GM21423 (cell line): ENCODE measurements around the gene BMP6.

Source experiments
- ATAC-seq: cut with Tn5 transposase; IDR thresholded peaks from one replicate; pipeline ENCODE4 v1.9.1; 2021; ENCODE audit warnings: mild to moderate bottlenecking, moderate library complexity; ENCODE audit not compliant: unreplicated experiment

BMP6 gene

GRCh38 chr6:7747016-7747415 is 21.1 kb downstream of the BMP6 start:
- no peak for ATAC-seq

GRCh38 chr6:7747433-7747832 is 21.5 kb downstream of the BMP6 start:
- ATAC-seq: no peak

GRCh38 chr6:7747901-7748504 is 22.1 kb downstream of the BMP6 start:
- ATAC-seq: no peak

- ATAC-seq: no peak
These were observed 23.6 kb downstream of the BMP6 start for GRCh38 chr6:7749478-7749877.

GRCh38 chr6:7750197-7750596 is 24.3 kb downstream of the BMP6 start:
- ATAC-seq: no peak

- no peak for ATAC-seq
These were observed 32.6 kb downstream of the BMP6 start for GRCh38 chr6:7758456-7758855.

GRCh38 chr6:7759320-7759719 is 33.4 kb downstream of the BMP6 start:
- ATAC-seq: no peak

- no peak for ATAC-seq
These were observed 35.2 kb downstream of the BMP6 start for GRCh38 chr6:7761051-7761450.

- ATAC-seq: no peak
These were observed 36.9 kb downstream of the BMP6 start for GRCh38 chr6:7762760-7763159.

- no peak for ATAC-seq
These were observed 38.0 kb downstream of the BMP6 start for GRCh38 chr6:7763881-7764280.

GRCh38 chr6:7765575-7766325 is 39.9 kb downstream of the BMP6 start:
- no peak for ATAC-seq

- ATAC-seq: no peak
These were observed 43.8 kb downstream of the BMP6 start for GRCh38 chr6:7769702-7770101.

- ATAC-seq: no peak
These were observed 44.2 kb downstream of the BMP6 start for GRCh38 chr6:7770111-7770510.

GRCh38 chr6:7770601-7771000 is 44.7 kb downstream of the BMP6 start:
- ATAC-seq: no peak

GRCh38 chr6:7773322-7773721 is 47.4 kb downstream of the BMP6 start:
- ATAC-seq: no peak

- no peak for ATAC-seq
These were observed 48.0 kb downstream of the BMP6 start for GRCh38 chr6:7773914-7774313.

GRCh38 chr6:7776509-7776908 is 50.6 kb downstream of the BMP6 start:
- no peak for ATAC-seq

- ATAC-seq: no peak
These were observed 51.2 kb downstream of the BMP6 start for GRCh38 chr6:7777074-7777473.

GRCh38 chr6:7781240-7781639 is 55.3 kb downstream of the BMP6 start:
- ATAC-seq: no peak

GRCh38 chr6:7784248-7784647 is 58.3 kb downstream of the BMP6 start:
- ATAC-seq: no peak

GRCh38 chr6:7784706-7785105 is 58.8 kb downstream of the BMP6 start:
- ATAC-seq: no peak

- no peak for ATAC-seq
These were observed 59.5 kb downstream of the BMP6 start for GRCh38 chr6:7785243-7786035.
